Fibroblast of villous mesenchyme (primary cell): Measurements from ENCODE around the gene KAT2B. TPM values are rescaled to one million over a fixed set of nuclear protein-coding genes. Genes with fewer than 3 reads are reported as not detected.

ENCODE experiments used
- DNase-seq: peaks from one replicate; pipeline ENCODE4 v3.0.0-alpha.2; 2010; ENCODE audit warnings: low read depth
- H3K4me3 ChIP-seq: 2 replicates; pipeline ENCODE4 v1.5.1; 2011; ENCODE audit warnings: low read depth, mild to moderate bottlenecking, low read length
- CTCF ChIP-seq: IDR thresholded peaks from 2 replicates; pipeline ENCODE4 v1.5.1; 2012; ENCODE audit warnings: low read depth, mild to moderate bottlenecking, low read length; ENCODE audit not compliant: insufficient read depth
- total RNA-seq: library from RNA; depleted of rRNA; stranded (reverse); fragments of >200 nt; gene quantifications from 2 replicates; pipeline ENCODE4 v1.2.3, GENCODE V29; 2012

The KAT2B gene
- total RNA-seq, 1 donor = 12.5 TPM

GRCh38 chr3:20103731-20104130, 63.5 kb downstream of the KAT2B start:
- no peak overlapping the region for H3K4me3 ChIP-seq
- TF ChIP-seq CTCF = no peak
- DNase-seq = no peak

DNA sequence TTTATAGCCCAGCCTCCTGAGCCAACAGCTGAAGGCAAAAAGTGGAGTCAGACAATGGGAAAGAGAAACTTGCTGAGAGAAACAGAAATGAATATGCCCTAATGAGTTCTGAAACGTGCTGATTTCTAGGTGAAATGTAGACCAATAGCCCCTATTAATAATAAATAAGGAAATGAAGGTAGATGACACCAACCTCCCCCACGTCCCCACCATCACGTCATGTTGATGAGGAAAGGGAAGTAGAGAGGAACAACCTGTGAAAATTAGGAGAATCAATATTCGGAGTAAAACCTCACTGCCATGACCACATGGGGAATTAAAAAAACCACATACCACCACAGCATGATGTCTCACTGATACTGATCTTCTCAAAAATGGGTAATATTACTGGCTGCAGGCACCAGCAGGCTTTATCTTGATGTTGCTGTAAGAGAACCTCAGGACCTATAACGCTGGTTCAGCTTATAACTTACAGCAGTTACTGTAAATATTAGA, 64.0 kb downstream of the KAT2B start:
- H3K4me3 ChIP-seq = no peak overlapping the region
- no peak for TF ChIP-seq CTCF
- DNase-seq = no peak

DNA sequence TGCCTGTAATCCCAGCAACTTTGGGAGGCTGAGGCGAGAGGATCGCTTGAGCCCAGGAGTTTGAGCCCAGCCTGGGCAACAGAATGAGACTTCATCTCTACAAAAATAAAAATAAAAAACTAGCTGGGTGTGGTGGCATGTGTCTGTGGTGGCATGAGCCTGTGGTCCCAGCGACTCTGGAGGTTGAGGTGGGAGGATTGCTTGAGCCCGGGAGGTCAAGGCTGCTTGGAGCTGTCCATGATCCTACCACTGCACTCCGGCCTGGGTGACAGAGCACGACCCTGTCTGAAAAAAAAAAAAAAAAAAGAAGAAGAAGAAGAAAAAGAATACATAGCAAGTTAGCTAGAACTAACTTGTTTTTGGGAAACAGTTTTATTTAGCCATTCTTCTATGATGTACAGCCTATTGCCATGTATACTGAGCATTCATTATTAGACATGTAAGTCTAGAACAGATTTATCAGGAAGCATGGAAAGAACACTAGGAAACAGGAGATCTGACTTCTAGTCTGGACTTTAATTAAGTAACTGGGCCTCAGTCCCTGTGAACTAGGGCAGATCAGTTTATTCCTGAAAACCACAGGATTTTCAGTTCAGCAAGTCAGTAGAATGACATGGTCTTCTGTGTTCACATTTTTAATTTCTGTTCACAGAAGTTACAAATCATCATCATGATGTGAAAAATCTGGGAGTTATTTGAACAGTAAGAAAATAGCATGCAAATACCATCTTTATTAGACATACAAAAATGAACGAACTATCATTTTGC, 65.5 kb downstream of the KAT2B start:
- no peak overlapping the region for H3K4me3 ChIP-seq
- no peak for DNase-seq
- TF ChIP-seq CTCF = no peak

DNA sequence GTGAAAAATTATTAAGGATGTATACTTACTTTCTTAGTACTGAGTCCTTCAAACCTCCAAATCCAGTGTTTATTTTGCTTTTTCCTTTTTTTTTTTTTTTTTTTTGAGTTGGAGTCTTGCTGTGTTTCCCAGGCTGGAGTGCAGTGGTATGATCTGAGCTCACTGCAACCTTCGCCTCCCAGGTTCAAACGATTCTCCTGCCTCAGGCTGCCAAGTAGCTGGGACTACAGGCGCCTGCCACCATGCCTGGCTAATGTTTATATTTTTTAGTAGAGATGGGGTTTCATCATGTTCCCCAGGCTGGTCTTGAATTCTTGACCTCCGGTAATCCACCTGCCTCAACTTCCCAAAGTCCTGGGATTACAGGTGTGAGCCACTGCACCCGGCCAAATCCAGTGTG, 67.5 kb downstream of the KAT2B start:
- no peak overlapping the region for H3K4me3 ChIP-seq
- no peak for DNase-seq
- no peak for TF ChIP-seq CTCF

DNA sequence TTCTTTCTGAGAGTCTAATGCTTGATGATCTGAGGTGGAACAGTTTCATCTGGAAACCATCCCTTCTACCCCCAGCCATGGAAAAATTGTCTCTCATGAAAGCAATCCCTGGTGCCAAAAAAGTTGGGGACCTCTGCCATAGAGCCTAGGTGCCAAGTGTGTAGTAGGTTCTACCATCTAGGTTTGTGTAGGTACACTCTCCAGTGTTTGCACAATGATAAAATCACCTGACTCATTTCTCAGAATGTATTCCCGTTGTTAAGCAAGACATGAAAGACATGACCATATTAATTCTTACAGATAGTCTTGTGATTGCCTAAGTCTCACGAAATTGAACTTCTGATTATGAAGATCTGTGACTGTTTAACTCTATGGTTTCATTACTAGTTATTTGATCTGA, 68.6 kb downstream of the KAT2B start:
- H3K4me3 ChIP-seq = no peak overlapping the region
- no peak for TF ChIP-seq CTCF
- DNase-seq = no peak

DNA sequence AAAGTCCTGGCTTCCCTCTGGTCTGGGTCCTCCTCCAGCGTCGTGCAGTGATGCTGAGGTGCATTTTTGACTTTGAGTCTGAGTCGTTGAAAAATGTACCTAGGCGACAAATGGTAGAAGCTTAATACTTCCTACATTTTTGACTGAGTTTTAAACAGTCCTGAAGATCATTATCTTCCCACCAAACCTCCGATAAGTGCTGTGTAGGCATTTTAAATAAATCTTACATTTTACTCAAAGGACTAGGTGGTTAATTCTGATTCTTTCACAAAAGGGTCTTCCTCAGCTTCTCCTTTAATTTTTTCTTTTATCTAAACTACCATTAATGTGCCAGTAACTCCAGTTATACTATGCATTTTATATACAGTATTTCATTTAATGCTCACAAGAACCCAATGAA, 70.6 kb downstream of the KAT2B start:
- no peak for TF ChIP-seq CTCF
- H3K4me3 ChIP-seq = no peak overlapping the region
- no peak for DNase-seq

DNA sequence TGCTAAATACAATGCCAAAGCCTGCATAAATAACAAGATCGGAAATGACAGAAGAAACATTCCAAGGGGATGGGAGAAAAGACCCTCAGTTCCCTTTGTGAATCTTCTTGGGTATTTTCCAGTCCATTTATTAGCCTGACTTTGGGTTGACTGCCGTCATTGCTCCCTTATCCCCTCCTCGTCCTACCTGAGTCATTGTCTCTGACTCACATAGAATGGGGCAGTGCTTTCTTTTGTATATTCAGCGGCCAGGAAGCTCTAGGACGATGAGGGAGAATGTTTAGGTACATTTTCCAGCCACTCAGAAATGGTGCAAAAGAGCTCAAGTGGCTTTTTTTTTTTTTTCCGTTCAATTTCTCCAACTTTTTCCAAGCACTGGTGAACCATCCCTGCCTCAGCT, 71.6 kb downstream of the KAT2B start:
- TF ChIP-seq CTCF = no peak
- no peak overlapping the region for H3K4me3 ChIP-seq
- DNase-seq = no peak
